K562 (cell line): ENCODE results near the gene C2CD2L. TPM values are rescaled to one million over a fixed set of nuclear protein-coding genes. Genes with fewer than 3 reads are reported as not detected.

Experiments
- CREB3L1 ChIP-seq: fragments of 450-650 bp; IDR thresholded peaks from 2 replicates; pipeline ENCODE4 v1.6.1; 2014; ENCODE audit warnings: low read depth, mild to moderate bottlenecking, moderate library complexity, borderline replicate concordance
- CREBBP ChIP-seq: IDR thresholded peaks from one replicate; pipeline ENCODE4 v1.6.1; 2012; ENCODE audit warnings: low read depth, mild to moderate bottlenecking, control low read depth, inconsistent platforms, low read length
- FOXA3 ChIP-seq, 2 experiments: fragments of 450-650 bp in 1 of 2; sonication (generic) in 1 of 2; formaldehyde crosslinking; IDR thresholded peaks in 1 of 2; conservative IDR thresholded peaks in 1 of 2; 2 replicates each; pipeline versions ENCODE4 v1.4.0 to v1.8.0; 2020 to 2022; ENCODE audit warnings: mild to moderate bottlenecking in 2 of 2, missing genetic modification reagents in 1 of 2
- FOXJ3 ChIP-seq: sonication (generic); formaldehyde crosslinking; IDR thresholded peaks from 2 replicates; pipeline ENCODE4 v1.4.0; 2020; ENCODE audit warnings: mild to moderate bottlenecking, missing genetic modification reagents
- HDAC8 ChIP-seq: fragments of 450-650 bp; IDR thresholded peaks from 2 replicates; pipeline ENCODE4 v1.6.1; 2016; ENCODE audit warnings: mild to moderate bottlenecking, missing genetic modification characterization, moderate library complexity, missing compliant biosample characterization
- HMG20B ChIP-seq: fragments of 250-450 bp; sonication (Bioruptor Pico); IDR thresholded peaks from 2 replicates; pipeline ENCODE4 v1.5.0; 2021; ENCODE audit warnings: mild to moderate bottlenecking
- IRF2 ChIP-seq: sonication (generic); formaldehyde crosslinking; IDR thresholded peaks from 2 replicates; pipeline ENCODE4 v1.8.1; 2022; ENCODE audit warnings: mild to moderate bottlenecking, missing genetic modification reagents
- NONO ChIP-seq, 2 experiments: fragments of 200-400 bp in 1 of 2; fragments of 450-650 bp in 1 of 2; formaldehyde crosslinking in 1 of 2; IDR thresholded peaks; 2 replicates each; pipeline ENCODE4 v1.6.1; 2017; ENCODE audit warnings: low read depth in 2 of 2, mild to moderate bottlenecking in 2 of 2, moderate library complexity in 2 of 2, low read length in 1 of 2
- NR2C1 ChIP-seq, 2 experiments: fragments of 450-650 bp; IDR thresholded peaks; 2 replicates each; pipeline ENCODE4 v1.6.1; 2017; ENCODE audit warnings: mild to moderate bottlenecking in 2 of 2, antibody characterized with exemption in 1 of 2, inconsistent platforms in 1 of 2, missing compliant biosample characterization in 1 of 2, missing genetic modification characterization in 1 of 2
- PHTF2 ChIP-seq: fragments of 250-450 bp; sonication (Bioruptor Pico); IDR thresholded peaks from 2 replicates; pipeline ENCODE4 v1.5.0; 2021; ENCODE audit warnings: mild to moderate bottlenecking
- RBM14 ChIP-seq: fragments of 200-400 bp; formaldehyde crosslinking; IDR thresholded peaks from 2 replicates; pipeline ENCODE4 v1.6.1; 2018; ENCODE audit warnings: low read depth, mild to moderate bottlenecking, low read length, moderate library complexity, borderline replicate concordance; ENCODE audit not compliant: insufficient read depth
- RNF219 ChIP-seq: fragments of 250-450 bp; sonication (Bioruptor Pico); IDR thresholded peaks from 2 replicates; pipeline ENCODE4 v1.5.0; 2022; ENCODE audit warnings: mild to moderate bottlenecking
- RREB1 ChIP-seq: fragments of 250-450 bp; sonication (Bioruptor Pico); IDR thresholded peaks from 2 replicates; pipeline ENCODE4 v1.4.0; 2020
- SMAD2 ChIP-seq: fragments of 150-350 bp; IDR thresholded peaks from 2 replicates; pipeline ENCODE4 v1.6.1; 2014; ENCODE audit warnings: low read depth, mild to moderate bottlenecking, low read length
- SMARCA4 ChIP-seq: fragments of 450-650 bp; IDR thresholded peaks from 2 replicates; pipeline ENCODE4 v1.6.1; 2016
- SP2 ChIP-seq: IDR thresholded peaks from 2 replicates; pipeline ENCODE4 v1.6.1; 2011; ENCODE audit warnings: mild to moderate bottlenecking, low read depth, low read length, moderate library complexity; ENCODE audit not compliant: poor library complexity, severe bottlenecking; ENCODE audit errors: extremely low read depth
- ZNF507 ChIP-seq: conservative IDR thresholded peaks from 2 replicates; pipeline ENCODE4 v1.6.1; 2017; ENCODE audit warnings: missing genetic modification characterization, missing compliant biosample characterization
- polyA plus RNA-seq, 8 experiments: library from polyadenylated mRNA; depleted of rRNA in 4 of 8; stranded (reverse) in 5 of 8; unstranded in 3 of 8; fragments of >200 nt; fragmentation: Nextera tagmentation in 2 of 8; fragmentation: Illumina TruSeq in 1 of 8; extraction: Ambion mirVana in 2 of 8; extraction: Trizol in 1 of 8; gene quantifications; 2 replicates each; pipeline versions ENCODE4 v1.2.1 to v1.2.3, GENCODE V29; 2011 to 2014; ENCODE audit warnings: inconsistent platforms in 1 of 8, missing spikeins in 1 of 8
- total RNA-seq, 7 experiments: library from RNA; depleted of rRNA in 6 of 7; stranded (reverse); fragments of >200 nt in 6 of 7; fragmentation: Illumina TruSeq in 2 of 7; extraction: Trizol in 2 of 7; gene quantifications; 2 replicates each; pipeline versions ENCODE4 v1.2.1 to v1.2.3, GENCODE V29; 2011 to 2021; ENCODE audit warnings: low replicate concordance in 1 of 7

Gene C2CD2L
- total and polyA plus RNA-seq, 9 of the 15 experiments (the other 6 are each of a cell fraction or from before 2014, with no cell fraction given), result 0.66 to 41.2 (median 14.8) TPM

GRCh38 chr11:119108146-119108856, 1.2 kb downstream of the C2CD2L start (continued):
- 0 out of 2 replicates have a peak, but pooled peaks have one; percentile 44 for TF ChIP-seq RREB1 (CRISPR knock-in tag)
- no peak for TF ChIP-seq IRF2 (CRISPR knock-in tag)
- TF ChIP-seq SP2, result peak; percentile 22
- TF ChIP-seq FOXJ3 (CRISPR knock-in tag), result no peak
- TF ChIP-seq HDAC8 (tag), result no peak
- no peak for TF ChIP-seq SMAD2
- TF ChIP-seq FOXA3 (CRISPR knock-in tag; conservative IDR thresholded peaks at IDR 0.05 in 1 of 2, IDR thresholded peaks at IDR 0.05 in 1 of 2), result no peak
- no peak for TF ChIP-seq NONO (IDR thresholded peaks at IDR 0.05; ENCODE audit: low read depth in 2 of 2, low read length in 1 of 2)
- peak; percentile 48; the same call in 1 of the 2 replicates for TF ChIP-seq NR2C1 (IDR thresholded peaks at IDR 0.05)
- 0 out of 2 replicates have a peak, but pooled peaks have one; percentile 6 for TF ChIP-seq NR2C1 (tag; IDR thresholded peaks at IDR 0.05)
- TF ChIP-seq HMG20B (CRISPR knock-in tag), result no peak
- TF ChIP-seq PHTF2 (CRISPR knock-in tag), result no peak
- no peak for TF ChIP-seq CREB3L1
- TF ChIP-seq RBM14, result no peak
- 0 out of 2 replicates have a peak, but pooled peaks have one; percentile 35 for TF ChIP-seq SMARCA4
- TF ChIP-seq ZNF507 (tag), result no peak
- no peak for TF ChIP-seq CREBBP
- TF ChIP-seq RNF219 (CRISPR knock-in tag), result no peak
